PC-3 (cell line): ENCODE measurements around the gene ADARB2. TPM values are rescaled to one million over a fixed set of nuclear protein-coding genes. Genes with fewer than 3 reads are reported as not detected.

Experiments
- ATAC-seq: fragments of 200-7000 bp; cut with Tn5 transposase; 2 replicates; pipeline ENCODE4 v1.9.1; 2020; ENCODE audit warnings: mild to moderate bottlenecking, moderate library complexity
- BruUV-seq: library from RNA; stranded (reverse); fragments of 400-500 nt; replicated peaks from 2 replicates; lab custom pipeline; 2021; lab: Mats Ljungman, UMichigan
- CTCF ChIA-PET: fragments of 300-600 bp; sonication (Branson Sonifier 250); formaldehyde crosslinking; loops from one replicate; lab custom pipeline; 2022; ENCODE audit warnings: antibody characterized with exemption; lab: Charles Lee
- POLR2A ChIA-PET: fragments of 300-600 bp; sonication (Branson Sonifier 250); formaldehyde crosslinking; loops from one replicate; lab custom pipeline; 2022; ENCODE audit warnings: antibody characterized with exemption; ENCODE audit not compliant: unreplicated experiment; lab: Charles Lee
- DNase-seq: peaks from one replicate; pipeline ENCODE4 v3.0.0-alpha.2; 2015
- H2AFZ ChIP-seq: fragments of 300-600 bp; sonication (generic); 2 replicates; pipeline ENCODE4 v1.6.0; 2016; ENCODE audit warnings: antibody characterized with exemption, low read length
- H3F3A ChIP-seq: fragments of 300-600 bp; sonication (generic); one replicate; pipeline ENCODE4 v1.6.0; 2017; ENCODE audit warnings: antibody characterized with exemption, low read length, control low read depth, mild to moderate bottlenecking; ENCODE audit not compliant: unreplicated experiment
- H3K27ac ChIP-seq: fragments of 300-600 bp; sonication (generic); 2 replicates; pipeline ENCODE4 v1.5.1; 2016; ENCODE audit warnings: mild to moderate bottlenecking, low read length
- H3K27me3 ChIP-seq: fragments of 300-600 bp; sonication (generic); 2 replicates; pipeline ENCODE4 v1.6.1; 2016; ENCODE audit warnings: low read length, mixed read lengths
- H3K36me3 ChIP-seq: fragments of 300-600 bp; sonication (generic); 2 replicates; pipeline ENCODE4 v1.6.1; 2016; ENCODE audit warnings: low read depth, mixed run types, low read length, mixed read lengths
- H3K4me1 ChIP-seq: fragments of 300-600 bp; sonication (generic); 2 replicates; pipeline ENCODE4 v1.5.1; 2016; ENCODE audit warnings: low read length; ENCODE audit not compliant: insufficient read depth
- H3K4me2 ChIP-seq: fragments of 300-600 bp; sonication (generic); 2 replicates; pipeline ENCODE4 v1.6.0; 2016; ENCODE audit warnings: low read length
- H3K4me3 ChIP-seq: fragments of 300-600 bp; sonication (generic); 2 replicates; pipeline ENCODE4 v1.5.1; 2016; ENCODE audit warnings: mild to moderate bottlenecking, low read length, mixed read lengths
- H3K79me2 ChIP-seq: fragments of 300-600 bp; sonication (generic); 2 replicates; pipeline ENCODE4 v1.6.1; 2017; ENCODE audit warnings: low read length, mixed read lengths
- H3K9ac ChIP-seq: fragments of 300-600 bp; sonication (generic); 2 replicates; pipeline ENCODE4 v1.6.0; 2016; ENCODE audit warnings: mild to moderate bottlenecking, low read length
- H3K9me2 ChIP-seq: fragments of 300-600 bp; sonication (generic); replicated peaks from 2 replicates; pipeline ENCODE4 v1.6.1; 2016; ENCODE audit warnings: mixed run types, low read length, mixed read lengths
- H3K9me3 ChIP-seq: fragments of 300-600 bp; sonication (generic); 2 replicates; pipeline ENCODE4 v1.6.1; 2016; ENCODE audit warnings: low read length, mixed read lengths
- H4K20me1 ChIP-seq: fragments of 300-600 bp; sonication (generic); 2 replicates; pipeline ENCODE4 v1.6.1; 2016; ENCODE audit warnings: low read length, mixed read lengths
- EZH2 ChIP-seq: fragments of 300-600 bp; sonication (generic); IDR thresholded peaks from one replicate; pipeline ENCODE4 v1.6.1; 2017; ENCODE audit warnings: antibody characterized with exemption, mild to moderate bottlenecking, low read length; ENCODE audit not compliant: unreplicated experiment
- EZH2phosphoT487 ChIP-seq: fragments of 300-600 bp; sonication (generic); IDR thresholded peaks from 2 replicates; pipeline ENCODE4 v1.6.1; 2018; ENCODE audit warnings: mild to moderate bottlenecking, antibody characterized with exemption, low read length, borderline replicate concordance
- intact Hi-C: fragments of 100-400 bp; cut with micrococcal nuclease; formaldehyde crosslinking; loops from 2 replicates; pipeline ENCODE4 v1.9.0; 2023
- total RNA-seq: library from RNA; depleted of rRNA; stranded (reverse); fragments of >200 nt; gene quantifications from 2 replicates; pipeline ENCODE4 v1.2.3, GENCODE V29; 2014
- TF ChIP-seq, protein P1 (sequence below): fragments of 300-600 bp; sonication (generic); conservative IDR thresholded peaks from 2 replicates; pipeline ENCODE4 v1.5.1; 2017; ENCODE audit warnings: antibody characterized with exemption, low read depth, mild to moderate bottlenecking, low read length

The ADARB2 gene
- total RNA-seq, 1 experiment from 2014 or later: not detected

DNA sequence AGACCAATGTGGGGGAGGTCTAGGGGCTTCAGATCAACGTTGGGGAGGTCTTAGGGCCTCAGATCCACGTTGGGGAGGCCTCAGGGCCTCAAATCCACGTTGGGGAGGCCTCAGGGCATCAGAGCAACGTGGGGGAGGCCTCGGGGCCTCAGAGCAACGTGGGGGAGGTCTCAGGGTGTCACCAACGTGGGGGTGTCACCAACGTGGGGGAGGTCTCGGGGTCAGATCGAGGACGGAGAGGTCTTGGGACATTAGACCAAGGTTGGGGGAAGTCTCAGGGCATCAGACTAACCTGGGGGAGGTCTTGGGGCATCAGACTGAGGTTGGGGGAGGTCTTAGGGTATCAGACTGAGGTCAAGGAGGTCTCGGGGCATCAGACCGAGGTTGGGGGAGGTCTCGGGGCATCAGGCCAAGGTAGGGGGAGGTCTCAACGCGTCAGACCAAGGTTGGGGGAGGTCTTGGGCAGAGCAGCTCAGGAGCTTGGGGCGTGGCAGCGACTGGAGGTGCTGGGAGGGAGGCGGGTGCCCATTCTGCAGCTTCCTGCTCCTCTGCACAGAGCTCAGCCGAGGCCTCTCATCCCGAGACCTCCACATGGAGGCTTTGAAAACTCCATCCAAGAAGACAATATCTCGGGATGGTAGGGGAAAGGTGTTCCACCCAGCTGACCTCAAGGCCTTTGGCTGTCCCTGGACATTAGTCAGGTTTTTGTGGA lies 521.3 kb downstream of the ADARB2 start:
- POLR2A ChIA-PET: no interaction called here
- Histone ChIP-seq H3K9ac (no peak overlapping the region), H3K4me2 (no peak overlapping the region), H4K20me1 (no peaks in the 10 kb centered on the region), H3K79me2 (no peaks in the 10 kb centered on the region), H3K9me2 (no peaks in the 10 kb centered on the region), H3K4me1 (no peaks in the 10 kb centered on the region), H2AFZ (no peak overlapping the region), H3K27me3 (no peaks in the 10 kb centered on the region), H3F3A (no peaks in the 10 kb centered on the region), H3K4me3 (no peak overlapping the region), H3K9me3 (no peaks in the 10 kb centered on the region), H3K27ac (no peak overlapping the region), H3K36me3 (no peaks in the 10 kb centered on the region)
- no peak for DNase-seq
- ATAC-seq: no peak
- no TSS peak for BruUV-seq
- intact Hi-C loops: no loop called here
- TF ChIP-seq, protein P1, sequence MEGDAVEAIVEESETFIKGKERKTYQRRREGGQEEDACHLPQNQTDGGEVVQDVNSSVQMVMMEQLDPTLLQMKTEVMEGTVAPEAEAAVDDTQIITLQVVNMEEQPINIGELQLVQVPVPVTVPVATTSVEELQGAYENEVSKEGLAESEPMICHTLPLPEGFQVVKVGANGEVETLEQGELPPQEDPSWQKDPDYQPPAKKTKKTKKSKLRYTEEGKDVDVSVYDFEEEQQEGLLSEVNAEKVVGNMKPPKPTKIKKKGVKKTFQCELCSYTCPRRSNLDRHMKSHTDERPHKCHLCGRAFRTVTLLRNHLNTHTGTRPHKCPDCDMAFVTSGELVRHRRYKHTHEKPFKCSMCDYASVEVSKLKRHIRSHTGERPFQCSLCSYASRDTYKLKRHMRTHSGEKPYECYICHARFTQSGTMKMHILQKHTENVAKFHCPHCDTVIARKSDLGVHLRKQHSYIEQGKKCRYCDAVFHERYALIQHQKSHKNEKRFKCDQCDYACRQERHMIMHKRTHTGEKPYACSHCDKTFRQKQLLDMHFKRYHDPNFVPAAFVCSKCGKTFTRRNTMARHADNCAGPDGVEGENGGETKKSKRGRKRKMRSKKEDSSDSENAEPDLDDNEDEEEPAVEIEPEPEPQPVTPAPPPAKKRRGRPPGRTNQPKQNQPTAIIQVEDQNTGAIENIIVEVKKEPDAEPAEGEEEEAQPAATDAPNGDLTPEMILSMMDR: no peak
- TF ChIP-seq EZH2phosphoT487: no peak
- TF ChIP-seq EZH2: no peak
- CTCF ChIA-PET: no interaction called here

DNA sequence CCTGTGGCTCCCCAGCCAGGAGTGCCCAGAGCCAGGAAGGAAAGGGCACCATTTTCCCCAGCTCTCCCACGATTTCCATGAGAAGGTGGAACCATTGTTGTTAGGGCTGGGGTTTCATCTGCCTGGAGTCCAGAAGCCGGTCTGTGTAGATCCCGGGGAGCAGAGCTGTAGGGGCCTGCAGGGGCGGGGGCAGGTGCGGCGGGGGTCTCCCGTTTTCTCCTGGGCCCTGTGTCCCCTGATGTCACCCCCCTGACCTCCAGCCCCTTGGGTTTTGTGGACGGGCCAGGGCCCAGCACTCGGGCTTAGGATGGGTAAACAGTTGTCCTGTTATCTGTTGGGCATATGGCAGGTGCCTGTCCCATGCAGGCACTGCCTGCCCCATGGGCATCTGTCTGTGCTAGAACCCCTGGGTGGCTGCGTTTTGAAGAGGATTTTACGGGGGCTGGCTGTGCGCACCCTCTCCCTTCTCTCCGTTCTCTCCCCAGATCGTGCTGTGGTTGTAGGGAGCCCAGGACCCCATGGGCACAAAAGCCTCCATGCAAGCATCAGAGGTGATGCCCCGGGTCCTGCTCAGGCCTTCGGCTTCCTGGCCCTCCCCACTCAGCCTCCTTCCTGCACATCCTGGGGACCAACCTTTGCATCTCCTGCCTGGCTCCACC lies 522.3 kb downstream of the ADARB2 start:
- Histone ChIP-seq H2AFZ (no peak overlapping the region), H3K9ac (no peak overlapping the region), H3K27ac (no peak overlapping the region), H3K4me3 (no peak overlapping the region), H3K4me2 (no peak overlapping the region), H3K9me2 (no peaks in the 10 kb centered on the region), H3K9me3 (no peaks in the 10 kb centered on the region), H3F3A (no peaks in the 10 kb centered on the region), H3K4me1 (no peaks in the 10 kb centered on the region), H3K27me3 (no peaks in the 10 kb centered on the region), H3K36me3 (no peaks in the 10 kb centered on the region), H3K79me2 (no peaks in the 10 kb centered on the region), H4K20me1 (no peaks in the 10 kb centered on the region)
- intact Hi-C loops: no loop called here
- ATAC-seq: no peak
- CTCF ChIA-PET: no interaction called here
- POLR2A ChIA-PET: no interaction called here
- no TSS peak for BruUV-seq
- TF ChIP-seq, protein P1: no peak
- TF ChIP-seq EZH2 (no peak), EZH2phosphoT487 (no peak)
- DNase-seq: no peak
